ENCODE measurements around the gene CLCF1.

Gene CLCF1

GRCh38 chr11:67366961-67367760, 6.2 kb downstream of the CLCF1 start:
- Mint-ChIP-seq H3K4me1 (peaks cover 73% of the 10 kb centered on the region), H3K27me3 (ENCODE audit: low read depth, poor library complexity) (peaks cover 9% of the 10 kb centered on the region), H3K9me3 (no peaks in the 10 kb centered on the region), H3K4me3 (no peak overlapping the region), H3K36me3 (ENCODE audit: low read depth) (peaks cover 3% of the 10 kb centered on the region), H3K27ac (no peak overlapping the region)
- no peak for DNase-seq
- no peak for TF ChIP-seq CTCF (IDR thresholded peaks at IDR 0.05)

DNA sequence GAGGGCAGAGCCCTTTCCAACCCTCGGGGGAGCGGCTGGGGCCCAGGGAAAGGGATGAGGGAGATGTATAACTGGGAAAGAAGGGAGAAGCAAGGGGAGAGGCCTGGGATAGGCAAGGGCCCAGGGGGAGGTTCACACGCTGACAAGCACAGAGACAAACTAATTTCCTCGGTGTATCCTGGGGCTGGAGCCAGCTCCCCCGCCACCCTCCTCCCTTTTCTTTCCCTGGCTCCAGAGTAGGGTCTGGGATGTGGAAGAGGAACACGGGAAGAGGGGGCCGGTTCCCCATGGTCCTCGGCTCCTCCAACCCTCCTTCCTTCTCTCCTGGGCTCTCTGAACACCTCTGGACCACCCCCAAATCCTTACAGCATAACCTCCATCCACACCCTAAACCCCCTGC, 6.9 kb downstream of the CLCF1 start:
- Mint-ChIP-seq H3K27ac (peak overlapping the region; percentile 9), H3K4me3 (no peak overlapping the region), H3K36me3 (ENCODE audit: low read depth) (peaks cover 3% of the 10 kb centered on the region), H3K4me1 (peaks cover 67% of the 10 kb centered on the region), H3K27me3 (ENCODE audit: low read depth, poor library complexity) (peaks cover 9% of the 10 kb centered on the region), H3K9me3 (no peaks in the 10 kb centered on the region)
- DNase-seq, result no peak
- TF ChIP-seq CTCF (IDR thresholded peaks at IDR 0.05), result no peak

DNA sequence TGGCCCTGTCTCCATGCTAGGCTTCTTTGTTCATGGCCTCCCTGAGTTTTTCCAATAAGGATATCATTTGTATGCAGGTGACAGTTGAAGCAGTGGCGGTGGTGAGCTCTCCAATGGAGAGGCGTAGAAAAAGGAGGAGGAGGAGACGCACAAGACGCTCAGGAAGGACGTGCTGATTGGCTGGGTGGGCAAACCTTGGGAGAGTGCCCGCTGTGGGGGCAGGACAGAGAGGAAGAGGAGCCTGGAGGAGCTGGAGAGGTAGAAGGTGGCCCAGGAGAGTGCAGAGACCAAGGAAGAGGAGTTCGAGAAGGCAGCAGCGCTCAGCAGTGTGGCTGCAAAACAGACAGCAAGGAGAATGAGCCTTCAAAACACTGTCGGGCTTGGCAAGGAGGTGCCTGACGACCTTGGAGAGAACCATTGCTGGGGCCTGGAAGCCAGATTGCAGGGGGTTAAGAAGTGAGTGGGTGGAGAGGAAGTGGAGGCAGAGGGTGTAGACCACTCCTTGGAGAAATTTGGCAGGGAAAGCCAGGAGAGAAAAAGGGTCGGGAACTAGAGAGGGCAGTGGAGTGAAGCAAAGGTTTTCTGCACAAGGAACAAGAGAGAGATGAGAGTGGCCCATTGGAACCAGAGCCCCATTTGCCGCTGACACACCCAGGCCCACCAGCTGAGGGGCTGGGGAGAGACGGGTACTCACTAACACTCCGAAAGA, 7.5 kb downstream of the CLCF1 start:
- peaks cover 61% of the 10 kb centered on the region for H3K4me1 Mint-ChIP-seq
- no peaks in the 10 kb centered on the region for H3K9me3 Mint-ChIP-seq
- DNase-seq, result no peak
- peak overlapping the region; percentile 28 for H3K27ac Mint-ChIP-seq
- peaks cover 3% of the 10 kb centered on the region for H3K36me3 Mint-ChIP-seq (ENCODE audit: low read depth)
- H3K27me3 Mint-ChIP-seq (ENCODE audit: low read depth, poor library complexity), result peaks cover 12% of the 10 kb centered on the region
- no peak for TF ChIP-seq CTCF (IDR thresholded peaks at IDR 0.05)
- peak overlapping the region; percentile 28 for H3K4me3 Mint-ChIP-seq

DNA sequence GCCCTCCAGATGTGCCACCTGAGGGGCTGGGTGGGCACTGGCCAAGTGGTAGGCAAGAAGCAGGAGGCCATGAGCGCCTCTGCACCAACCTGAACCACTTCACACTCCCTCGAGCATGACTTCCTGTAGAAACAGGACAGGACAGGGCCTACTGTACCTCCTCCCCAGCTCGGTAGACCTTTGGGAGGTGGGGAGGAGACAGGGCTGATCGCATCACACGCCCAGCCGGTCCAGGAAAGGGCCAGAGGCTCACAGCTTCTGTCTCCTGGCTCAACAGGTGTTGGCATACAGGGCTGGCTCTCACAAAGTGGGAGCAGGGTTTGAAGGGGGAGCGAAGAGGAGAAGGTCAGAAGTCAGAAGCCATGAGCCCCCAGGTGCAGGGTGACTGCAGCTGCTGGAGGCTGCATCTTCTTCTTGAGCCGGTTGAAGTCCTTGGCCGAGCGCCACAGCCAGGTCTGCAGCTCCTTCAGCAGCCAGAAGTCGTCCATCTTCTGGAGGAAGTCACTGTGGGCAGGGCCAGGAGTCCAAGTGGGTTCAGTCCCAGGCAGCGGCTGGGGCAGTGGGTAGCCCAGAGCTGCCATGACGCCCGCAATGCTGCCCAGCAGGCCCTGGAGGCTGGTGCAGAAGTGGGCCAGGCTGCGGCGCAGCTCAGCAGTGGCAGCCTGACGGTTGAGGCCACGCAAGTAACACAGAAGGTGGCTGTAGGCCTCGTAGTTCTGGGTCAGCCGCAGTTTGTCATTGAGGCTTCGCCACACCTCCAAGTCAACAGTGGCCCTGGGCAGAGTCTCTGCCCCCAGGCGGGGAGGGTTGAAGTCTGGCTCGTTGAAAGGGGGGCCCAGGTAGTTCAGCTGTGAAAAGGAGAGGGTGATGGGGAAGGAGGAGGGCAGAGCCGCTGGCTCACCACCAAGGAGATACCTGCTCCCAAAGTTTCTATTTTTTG, 8.3 kb downstream of the CLCF1 start:
- H3K27me3 Mint-ChIP-seq (ENCODE audit: low read depth, poor library complexity), result peaks cover 11% of the 10 kb centered on the region
- H3K4me1 Mint-ChIP-seq, result peaks cover 53% of the 10 kb centered on the region
- H3K4me3 Mint-ChIP-seq, result peak overlapping the region; percentile 28
- no peak for DNase-seq
- no peaks in the 10 kb centered on the region for H3K9me3 Mint-ChIP-seq
- peaks cover 3% of the 10 kb centered on the region for H3K36me3 Mint-ChIP-seq (ENCODE audit: low read depth)
- H3K27ac Mint-ChIP-seq, result peak overlapping the region; percentile 28
- no peak for TF ChIP-seq CTCF (IDR thresholded peaks at IDR 0.05)

- H3K27ac Mint-ChIP-seq, result no peak overlapping the region
- no peak for DNase-seq
- H3K36me3 Mint-ChIP-seq (ENCODE audit: low read depth), result peaks cover 3% of the 10 kb centered on the region
- H3K4me1 Mint-ChIP-seq, result peaks cover 44% of the 10 kb centered on the region
- H3K4me3 Mint-ChIP-seq, result no peak overlapping the region
- no peak for TF ChIP-seq CTCF (IDR thresholded peaks at IDR 0.05)
- no peaks in the 10 kb centered on the region for H3K9me3 Mint-ChIP-seq
- H3K27me3 Mint-ChIP-seq (ENCODE audit: low read depth, poor library complexity), result peaks cover 11% of the 10 kb centered on the region
These were observed 9.2 kb downstream of the CLCF1 start for GRCh38 chr11:67364169-67364568.

All from nephron progenitor cell (in vitro differentiated cells).